Gastrocnemius medialis (tissue), 4 donors: ENCODE results near the gene B4GALT1. TPM values are rescaled to one million over a fixed set of nuclear protein-coding genes. Genes with fewer than 3 reads are reported as not detected.

Source experiments
- ATAC-seq, 2 donors: fragments of 150-250 bp; one replicate each; pipeline ENCODE4 v1.9.1; 2016
- DNase-seq, 2 donors: peaks; one replicate each; pipeline ENCODE4 v3.0.0-alpha.2; 2019
- H3K27ac ChIP-seq, 4 donors: fragments of 200-600 bp; sonication (generic); 1 replicate in 1 of 4; 2 replicates in 3 of 4; pipeline ENCODE4 v1.5.1; 2016 to 2018; ENCODE audit warnings: mild to moderate bottlenecking in 2 of 4, moderate library complexity in 1 of 4
- H3K27me3 ChIP-seq, 3 donors: fragments of 200-600 bp; sonication (generic) in 2 of 3; 1 replicate in 1 of 3; 2 replicates in 2 of 3; pipeline versions ENCODE4 v1.5.1 to v1.6.0; 2016 to 2019; ENCODE audit warnings: mild to moderate bottlenecking in 1 of 3, moderate library complexity in 1 of 3
- H3K36me3 ChIP-seq, 2 donors: fragments of 200-600 bp; sonication (generic) in 1 of 2; one replicate each; pipeline ENCODE4 v1.5.1; 2017 to 2018
- H3K4me1 ChIP-seq, 2 donors: fragments of 200-600 bp; sonication (generic) in 1 of 2; one replicate each; pipeline ENCODE4 v1.5.1; 2016 to 2017; ENCODE audit warnings: mild to moderate bottlenecking in 2 of 2
- H3K4me3 ChIP-seq, 4 donors: fragments of 200-600 bp; sonication (generic) in 3 of 4; 1 replicate in 1 of 4; 2 replicates in 3 of 4; pipeline ENCODE4 v1.5.1; 2016 to 2019; ENCODE audit warnings: mild to moderate bottlenecking in 2 of 4
- H3K9me3 ChIP-seq, 3 donors: fragments of 200-600 bp; sonication (generic) in 2 of 3; 1 replicate in 1 of 3; 2 replicates in 2 of 3; pipeline ENCODE4 v1.5.1; 2016 to 2019
- CTCF ChIP-seq, 5 experiments: fragments of 450-650 bp in 3 of 5; fragments of 200-600 bp in 2 of 5; sonication (generic) in 2 of 5; IDR thresholded peaks in 4 of 5; conservative IDR thresholded peaks in 1 of 5; 1 replicate in 4 of 5; 2 replicates in 1 of 5; pipeline ENCODE4 v1.5.1; 2016 to 2019; ENCODE audit warnings: antibody characterized with exemption in 5 of 5, mild to moderate bottlenecking in 3 of 5, moderate library complexity in 3 of 5
- POLR2A ChIP-seq, 2 donors: fragments of 450-650 bp; IDR thresholded peaks; one replicate each; pipeline ENCODE4 v1.6.1; 2017; ENCODE audit warnings: antibody characterized with exemption in 2 of 2, mild to moderate bottlenecking in 2 of 2, moderate library complexity in 2 of 2
- in situ Hi-C, 4 donors: fragments of 200-750 bp; cut with MboI; loops; one replicate each; pipeline versions ENCODE4 v1.15.0 to v1.8.0; 2017; ENCODE audit warnings: low sequenced_read_pairs in 4 of 4
- intact Hi-C: fragments of 100-400 bp; cut with DNase I; formaldehyde crosslinking; loops from one replicate; pipeline ENCODE4 v1.15.1; 2023; ENCODE audit warnings: low total_unique reads
- total RNA-seq, 4 donors: library from RNA; depleted of rRNA; stranded (reverse); fragments of >200 nt; gene quantifications; one replicate each; pipeline versions ENCODE4 v1.1.0 to v1.2.3, GENCODE V29; 2016

B4GALT1 gene
- total RNA-seq, 4 donors from 2014 or later, result 24.2 to 56.2 (median 42.7) TPM

GRCh38 chr9:33175649-33176325 is 8.7 kb upstream of the B4GALT1 start:
- intact Hi-C loops, result no loop called here
- TF ChIP-seq CTCF (IDR thresholded peaks at IDR 0.05 in 4 of 5, conservative IDR thresholded peaks at IDR 0.05 in 1 of 5) (no peak), POLR2A (IDR thresholded peaks at IDR 0.05) (no peak)
- H3K4me3 ChIP-seq, result no peak overlapping the region
- no peaks in the 10 kb centered on the region for H3K9me3 ChIP-seq
- H3K27me3 ChIP-seq, result no peaks in the 10 kb centered on the region
- no peak overlapping the region for H3K27ac ChIP-seq
- ATAC-seq, result no peak
- H3K36me3 ChIP-seq, result no peaks in the 10 kb centered on the region
- H3K4me1 ChIP-seq, result peaks cover 4 to 5% of the 10 kb centered on the region in 2 donors
- in situ Hi-C loops, result loop anchor here in 1 of 4 donors (10.0 kb wide), 1 partner anchor 49 kb away; no protein-coding TSS in a partner anchor
- no peak for DNase-seq

GRCh38 chr9:33172256-33173238 is 5.4 kb upstream of the B4GALT1 start:
- Histone ChIP-seq H3K4me3 (no peak overlapping the region), H3K4me1 (peaks cover 12 to 13% of the 10 kb centered on the region in 2 donors), H3K36me3 (no peaks in the 10 kb centered on the region), H3K27me3 (no peaks in the 10 kb centered on the region), H3K27ac (no peak overlapping the region), H3K9me3 (no peaks in the 10 kb centered on the region)
- TF ChIP-seq POLR2A (IDR thresholded peaks at IDR 0.05) (no peak), CTCF (IDR thresholded peaks at IDR 0.05 in 4 of 5, conservative IDR thresholded peaks at IDR 0.05 in 1 of 5) (no peak)
- intact Hi-C loops, result loop anchor here (2.0 kb wide), 1 partner anchor 14 kb away; no protein-coding TSS in a partner anchor
- DNase-seq (no peak), ATAC-seq (no peak)
- in situ Hi-C loops, result loop anchor here in 3 of 4 donors (5.0 to 25.0 kb wide), 3 partner anchors 52 to 785 kb away; partner anchors contain the start of gene ACO1 (in 1 of the 3)

GRCh38 chr9:33170464-33171415 is 3.6 kb upstream of the B4GALT1 start:
- H3K27ac ChIP-seq, result peak overlapping the region; percentile 15 to 80 (median 44)
- H3K36me3 ChIP-seq, result no peaks in the 10 kb centered on the region
- intact Hi-C loops (loop anchor here (1.0 to 2.0 kb wide), 2 partner anchors 54 to 89 kb away; no protein-coding TSS in a partner anchor), in situ Hi-C loops (loop anchor here in 3 of 4 donors (5.0 to 25.0 kb wide), 3 partner anchors 54 to 783 kb away; partner anchors contain the start of gene ACO1 (in 1 of the 3))
- peak in 1 of 2 donors; percentile 42 for ATAC-seq
- H3K4me1 ChIP-seq, result peaks cover 13 to 14% of the 10 kb centered on the region in 2 donors
- TF ChIP-seq CTCF (IDR thresholded peaks at IDR 0.05 in 4 of 5, conservative IDR thresholded peaks at IDR 0.05 in 1 of 5) (peak; percentile 49 to 79 (median 75)), POLR2A (IDR thresholded peaks at IDR 0.05) (no peak)
- H3K9me3 ChIP-seq, result no peaks in the 10 kb centered on the region
- H3K27me3 ChIP-seq, result no peaks in the 10 kb centered on the region
- peak; percentile 55 to 82 for DNase-seq
- H3K4me3 ChIP-seq, result no peak overlapping the region
